ENCODE data around the gene IRAG1.

The IRAG1 gene

GRCh38 chr11:10646005-10646404 lies 47.5 kb downstream of the IRAG1 start:
- H3K27me3 ChIP-seq (replicated peaks), result no peaks in the 10 kb centered on the region
- no peak for DNase-seq
- no peaks in the 10 kb centered on the region for H3K36me3 ChIP-seq (replicated peaks)
- no peak overlapping the region for H3K4me3 ChIP-seq (ENCODE audit: low read depth, low read length)
- TF ChIP-seq CTCF (IDR thresholded peaks at IDR 0.05; ENCODE audit: low read depth, low read length, missing control alignments), result no peak
- no peak overlapping the region for H3K27ac ChIP-seq
- in situ Hi-C loops (cut with HindIII; ENCODE audit: low pct_ligation_motif_present, low sequenced_read_pairs), result no loop called here

DNA sequence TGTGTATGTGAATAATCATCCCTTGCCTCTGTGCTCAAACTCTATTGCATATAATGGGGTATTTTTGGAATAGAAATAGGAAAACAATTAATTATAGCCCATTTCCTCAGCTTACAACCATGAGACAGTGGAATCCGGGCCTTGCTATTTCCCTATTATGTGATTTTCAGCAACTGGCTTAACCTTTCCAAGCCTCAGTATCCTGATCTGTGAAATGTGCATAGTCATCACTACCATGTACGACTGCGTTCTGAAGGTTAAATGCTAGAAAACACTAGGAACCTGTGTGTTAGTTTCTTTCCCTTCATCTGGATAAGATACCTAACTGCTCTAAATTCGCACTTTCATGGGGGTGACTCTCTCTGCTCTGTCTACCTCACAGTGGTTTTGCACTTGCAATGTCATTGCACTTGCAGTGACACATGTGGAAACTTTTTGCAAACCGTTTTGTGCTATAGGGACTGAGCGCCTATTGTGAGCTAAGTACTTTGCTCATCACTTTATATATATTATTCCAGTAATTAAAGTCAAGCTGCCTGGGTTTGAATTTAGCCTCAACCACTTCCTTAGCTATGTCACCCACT lies 48.3 kb downstream of the IRAG1 start:
- H3K27me3 ChIP-seq (replicated peaks), result no peaks in the 10 kb centered on the region
- H3K4me3 ChIP-seq (ENCODE audit: low read depth, low read length), result no peak overlapping the region
- no peak for TF ChIP-seq CTCF (IDR thresholded peaks at IDR 0.05; ENCODE audit: low read depth, low read length, missing control alignments)
- DNase-seq, result no peak
- no peaks in the 10 kb centered on the region for H3K36me3 ChIP-seq (replicated peaks)
- no peak overlapping the region for H3K27ac ChIP-seq
- in situ Hi-C loops (cut with HindIII; ENCODE audit: low pct_ligation_motif_present, low sequenced_read_pairs), result no loop called here

Measured in brain microvascular endothelial cell (primary cell).